Measurements from ENCODE around the gene KRT80.
A peak's percentile ranks its signal among the peaks of the same experiment; 100 is the strongest.

The KRT80 gene

GRCh38 chr12:52151153-52151836, 40.5 kb downstream of the KRT80 start:
- DNase-seq: no peak

DNA sequence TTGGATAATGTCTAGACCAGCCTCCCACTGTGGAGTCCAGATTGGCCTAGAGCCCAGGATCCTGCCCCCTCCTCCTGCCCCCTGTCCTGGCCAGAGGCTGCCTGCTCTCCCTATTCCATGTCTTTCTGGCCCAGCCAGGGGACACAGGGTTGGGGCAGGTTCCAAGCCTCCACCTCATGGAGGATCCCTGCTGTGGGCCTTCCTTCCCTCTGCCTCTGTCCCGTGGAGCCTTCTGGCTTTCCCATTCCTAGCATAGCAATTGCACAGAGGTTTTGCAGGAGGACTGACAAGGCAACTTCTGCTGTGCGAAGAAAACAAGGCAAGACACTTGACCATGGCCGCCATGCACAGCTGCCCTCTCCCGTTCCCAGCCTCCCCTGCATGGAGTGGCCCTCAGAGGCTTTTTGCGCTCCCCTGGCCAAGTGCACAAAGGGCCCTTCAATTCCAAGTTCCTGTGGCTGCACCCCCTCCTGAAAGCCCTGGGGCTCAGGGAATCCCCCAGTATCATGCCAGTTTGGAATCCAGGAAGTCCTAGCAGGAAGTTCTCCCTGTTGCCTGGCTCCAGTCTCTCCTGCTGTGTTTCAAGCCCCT, 42.1 kb downstream of the KRT80 start:
- DNase-seq: no peak

GRCh38 chr12:52149182-52149641, 42.6 kb downstream of the KRT80 start:
- DNase-seq: no peak

GRCh38 chr12:52148464-52149181, 43.2 kb downstream of the KRT80 start:
- DNase-seq: no peak

GRCh38 chr12:52147964-52148463, 43.8 kb downstream of the KRT80 start:
- DNase-seq: no peak

DNA sequence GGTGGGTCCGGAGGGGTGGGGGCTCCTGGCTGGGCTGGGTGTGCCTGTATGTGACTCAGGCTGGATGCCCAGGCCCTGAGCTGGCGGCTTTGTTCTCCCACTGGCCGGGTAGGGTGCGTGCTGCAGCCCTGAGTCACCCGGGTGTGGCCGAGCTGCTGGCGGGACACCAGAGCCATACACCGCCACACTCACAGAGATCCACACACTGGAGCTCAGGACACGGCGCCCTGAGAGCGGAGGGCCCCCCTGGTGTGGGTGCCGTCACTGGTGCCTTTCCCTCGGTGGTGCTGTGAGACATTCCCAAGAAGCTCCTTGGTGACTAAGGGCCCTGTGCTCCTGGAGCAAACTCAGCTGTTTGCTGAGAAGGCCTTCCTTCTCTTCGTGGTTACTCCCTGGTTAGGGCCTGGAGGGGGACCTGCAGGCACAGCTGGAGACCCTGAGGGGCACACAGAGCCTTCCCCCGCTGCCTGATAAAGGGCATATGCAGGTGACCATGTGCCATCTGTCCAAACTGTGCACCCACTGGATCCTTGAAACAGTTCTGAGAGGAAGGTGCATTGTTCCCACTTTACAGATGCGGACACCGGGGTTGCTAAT, 44.3 kb downstream of the KRT80 start:
- peak; percentile 72 for DNase-seq

DNA sequence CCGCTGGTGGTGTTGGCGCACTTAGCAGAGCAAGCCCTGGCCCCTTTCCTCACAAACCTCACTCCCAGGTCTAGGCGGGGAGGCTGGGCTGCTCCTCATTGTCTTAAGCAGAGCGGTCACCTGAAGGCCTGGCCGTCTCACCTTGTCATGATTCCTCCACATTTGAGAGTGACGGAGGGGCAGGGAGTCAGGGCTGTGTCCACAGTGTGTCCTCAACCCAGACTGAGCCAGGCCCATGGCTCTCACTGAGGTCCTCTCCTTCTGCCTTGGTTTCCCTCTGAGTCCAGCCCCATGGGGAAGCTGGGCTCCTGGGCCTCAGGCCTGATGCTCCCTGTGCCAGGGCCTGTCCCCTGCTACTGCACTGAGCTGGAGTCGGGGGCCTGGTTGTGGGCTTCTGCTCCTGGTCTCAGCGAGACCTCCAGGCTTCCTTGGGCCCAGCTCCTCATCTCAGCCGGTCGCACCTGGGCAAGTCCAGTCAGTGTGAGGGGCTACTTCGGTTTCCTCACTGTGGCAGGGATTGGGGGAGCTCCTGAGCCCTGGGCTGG, 44.9 kb downstream of the KRT80 start:
- DNase-seq: no peak

DNA sequence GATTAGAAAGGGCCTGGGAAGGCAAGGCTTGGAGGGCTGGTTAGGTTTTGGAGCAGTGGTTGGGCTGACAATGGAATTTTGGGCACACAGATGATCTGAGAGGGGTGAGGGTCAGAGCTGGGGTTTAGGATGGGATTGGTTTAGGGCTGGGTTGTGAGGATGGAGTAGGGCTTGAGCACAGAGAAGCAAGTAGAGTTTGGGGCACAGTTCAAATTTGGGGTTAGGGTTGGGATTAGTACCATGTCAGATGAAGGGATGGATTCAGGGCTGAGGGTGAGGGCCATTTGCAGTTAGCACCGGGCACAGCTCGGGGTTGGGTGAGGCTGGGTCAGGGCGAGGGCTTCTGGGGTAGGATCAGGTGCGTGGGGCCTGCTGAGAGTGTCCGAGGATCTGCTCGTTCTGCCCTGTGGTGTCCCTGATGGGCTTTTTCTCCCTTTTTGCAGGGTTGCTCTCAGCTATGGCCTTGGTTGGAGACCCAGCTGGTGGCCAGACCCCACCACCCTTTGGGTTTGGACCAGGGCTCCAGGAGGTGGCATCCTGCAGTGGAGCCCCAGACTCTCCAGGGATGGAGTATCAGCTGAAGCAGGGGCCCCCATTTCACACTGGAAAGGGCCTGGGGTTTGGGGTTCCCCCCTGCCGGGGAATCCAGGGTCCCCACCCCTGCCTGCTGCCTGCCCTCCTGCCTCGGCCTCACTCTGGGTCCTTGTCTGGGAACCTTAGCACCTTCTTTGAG, 45.6 kb downstream of the KRT80 start:
- no peak for DNase-seq

- DNase-seq: no peak
Observed at GRCh38 chr12:52145228-52146088, 46.4 kb downstream of the KRT80 start.

GRCh38 chr12:52144512-52145227, 47.1 kb downstream of the KRT80 start:
- DNase-seq: no peak

GRCh38 chr12:52142431-52142830, 49.4 kb downstream of the KRT80 start:
- DNase-seq: no peak

- DNase-seq: no peak
Observed at GRCh38 chr12:52141875-52142274, 49.9 kb downstream of the KRT80 start.

DNA sequence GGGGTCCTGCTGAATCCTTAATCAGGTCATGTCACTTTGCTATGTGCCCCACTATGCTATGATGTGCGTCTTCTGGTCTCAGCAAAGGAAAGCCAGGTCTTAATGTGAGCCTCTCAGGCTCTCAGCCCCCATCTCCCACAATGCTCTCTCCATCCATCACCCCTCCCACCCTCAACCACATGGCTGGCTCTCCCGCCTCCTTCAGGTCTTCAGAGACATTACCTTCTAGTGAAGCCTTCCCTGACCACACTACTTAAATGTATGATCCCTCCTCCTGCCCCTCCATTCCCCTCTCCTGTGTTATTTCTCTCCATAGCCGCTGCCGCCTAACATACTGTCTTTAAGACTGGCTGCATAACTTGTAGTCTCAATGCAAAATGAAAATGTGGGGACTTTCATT, 50.5 kb downstream of the KRT80 start:
- no peak for DNase-seq

- no peak for DNase-seq
Observed at GRCh38 chr12:52139579-52140062, 52.2 kb downstream of the KRT80 start.

- no peak for DNase-seq
Observed at GRCh38 chr12:52139147-52139546, 52.7 kb downstream of the KRT80 start.

- no peak for DNase-seq
Observed at GRCh38 chr12:52137746-52138145, 54.1 kb downstream of the KRT80 start.

DNA sequence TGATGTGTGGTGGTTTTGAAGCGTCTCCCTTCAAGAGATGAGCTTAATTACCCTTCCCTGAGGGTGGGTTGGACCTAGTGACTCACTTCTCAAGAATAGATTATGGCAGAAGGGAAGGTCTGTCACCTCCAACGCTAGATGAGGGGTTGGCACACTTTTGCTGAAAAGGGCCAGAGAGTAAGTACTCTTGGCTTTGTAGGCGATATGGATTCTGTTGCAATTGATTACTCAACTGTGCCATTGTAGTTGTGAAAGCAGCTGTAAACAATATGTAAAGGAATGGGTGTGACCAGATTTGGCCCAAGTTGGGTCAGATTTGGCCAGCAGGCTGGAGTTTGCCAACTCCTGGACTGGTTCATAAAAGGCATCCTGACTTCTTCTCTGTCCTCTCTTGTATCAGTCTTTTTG, 59.1 kb downstream of the KRT80 start:
- DNase-seq: peak; percentile 87

- DNase-seq: no peak
Observed at GRCh38 chr12:52130711-52131110, 61.1 kb downstream of the KRT80 start.

DNA sequence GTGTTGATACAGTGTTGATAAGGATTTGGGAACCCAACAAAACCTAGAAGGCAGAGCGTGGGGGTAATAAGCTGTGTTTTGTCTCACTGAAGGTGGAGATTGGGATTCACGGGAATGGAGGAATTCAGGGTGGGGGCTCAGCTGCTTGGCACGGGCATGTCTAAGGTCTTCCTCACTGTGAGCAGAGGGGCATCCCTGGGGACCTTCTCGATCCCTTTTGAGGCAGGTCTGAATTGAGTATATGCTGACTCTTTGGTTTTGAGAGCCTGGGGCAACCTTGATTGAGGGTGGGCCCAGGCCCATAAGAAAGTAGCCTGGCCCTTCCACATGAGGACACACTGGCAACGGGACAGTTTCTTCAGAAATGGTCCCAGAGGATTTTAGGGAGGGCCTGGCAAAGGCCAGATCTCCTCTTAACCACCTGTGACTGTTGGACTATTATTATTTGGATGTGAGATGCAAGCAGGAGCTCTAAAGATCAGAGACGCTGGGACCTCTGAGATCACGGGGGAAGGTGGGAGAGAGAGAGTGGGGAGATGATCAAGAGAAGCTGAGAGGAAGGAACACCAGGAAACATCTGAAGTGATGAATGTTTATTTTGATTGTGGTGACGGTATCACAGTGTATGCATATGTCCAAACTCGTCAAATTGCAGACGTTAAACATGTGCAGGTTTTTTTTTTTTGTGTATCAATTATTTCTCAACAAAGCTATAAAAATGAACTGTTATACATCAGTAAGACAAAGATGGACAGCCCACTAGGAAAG, 63.9 kb downstream of the KRT80 start:
- no peak for DNase-seq

All from inflammatory macrophage treated with lipopolysaccharide for 4 hours (primary cell).